ENCODE results near the gene SLC45A2.

DNA sequence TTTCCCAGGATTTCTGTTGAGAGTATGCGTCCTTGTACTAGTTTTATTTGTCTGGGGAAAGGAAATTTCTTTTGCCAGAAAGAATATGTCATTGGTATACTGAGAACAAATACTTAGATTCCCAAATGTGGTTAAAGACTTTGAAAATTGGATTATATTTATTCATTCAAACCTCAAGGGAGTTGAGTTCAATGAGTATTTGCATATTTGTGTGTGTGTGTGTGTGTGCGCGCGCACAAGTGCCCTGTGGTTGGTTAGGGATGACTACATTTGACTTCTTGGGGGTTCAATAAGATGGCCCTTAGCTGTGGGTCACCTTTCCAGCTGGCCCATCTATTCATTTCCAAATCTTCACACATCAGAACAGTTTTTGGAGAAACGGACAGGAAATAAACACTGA is 43.4 kb downstream of the SLC45A2 start:
- TF ChIP-seq, protein P1, sequence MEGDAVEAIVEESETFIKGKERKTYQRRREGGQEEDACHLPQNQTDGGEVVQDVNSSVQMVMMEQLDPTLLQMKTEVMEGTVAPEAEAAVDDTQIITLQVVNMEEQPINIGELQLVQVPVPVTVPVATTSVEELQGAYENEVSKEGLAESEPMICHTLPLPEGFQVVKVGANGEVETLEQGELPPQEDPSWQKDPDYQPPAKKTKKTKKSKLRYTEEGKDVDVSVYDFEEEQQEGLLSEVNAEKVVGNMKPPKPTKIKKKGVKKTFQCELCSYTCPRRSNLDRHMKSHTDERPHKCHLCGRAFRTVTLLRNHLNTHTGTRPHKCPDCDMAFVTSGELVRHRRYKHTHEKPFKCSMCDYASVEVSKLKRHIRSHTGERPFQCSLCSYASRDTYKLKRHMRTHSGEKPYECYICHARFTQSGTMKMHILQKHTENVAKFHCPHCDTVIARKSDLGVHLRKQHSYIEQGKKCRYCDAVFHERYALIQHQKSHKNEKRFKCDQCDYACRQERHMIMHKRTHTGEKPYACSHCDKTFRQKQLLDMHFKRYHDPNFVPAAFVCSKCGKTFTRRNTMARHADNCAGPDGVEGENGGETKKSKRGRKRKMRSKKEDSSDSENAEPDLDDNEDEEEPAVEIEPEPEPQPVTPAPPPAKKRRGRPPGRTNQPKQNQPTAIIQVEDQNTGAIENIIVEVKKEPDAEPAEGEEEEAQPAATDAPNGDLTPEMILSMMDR (IDR thresholded peaks at IDR 0.05), result no peak
- TF ChIP-seq POLR2A (IDR thresholded peaks at IDR 0.05; ENCODE audit: low read depth) (no peak), POLR2AphosphoS5 (IDR thresholded peaks at IDR 0.05) (no peak), EP300 (IDR thresholded peaks at IDR 0.05) (no peak)
